HG03457 (cell line): ENCODE data around the gene IL17REL.

Experiments
- ATAC-seq: cut with Tn5 transposase; IDR thresholded peaks from one replicate; pipeline ENCODE4 v1.9.1; 2021; ENCODE audit warnings: moderate number of reproducible peaks; ENCODE audit not compliant: unreplicated experiment

Gene IL17REL

GRCh38 chr22:50012211-50013181 is at the start of gene IL17REL:
Gene IL17REL, minus strand, starts transcription at chr22:50012765. Its CDS starts 119 bp downstream, at chr22:50012646.
- ATAC-seq = no peak

- no peak for ATAC-seq
Measured at GRCh38 chr22:50061824-50062355, 49.3 kb upstream of the IL17REL start.

- no peak for ATAC-seq
Measured at GRCh38 chr22:50061141-50061823, 48.7 kb upstream of the IL17REL start.

- no peak for ATAC-seq
Measured at GRCh38 chr22:50060441-50061140, 48.0 kb upstream of the IL17REL start.

GRCh38 chr22:50059881-50060262 is 47.3 kb upstream of the IL17REL start:
- no peak for ATAC-seq

- no peak for ATAC-seq
Measured at GRCh38 chr22:50058906-50059880, 46.6 kb upstream of the IL17REL start.

GRCh38 chr22:50058061-50058905 is 45.7 kb upstream of the IL17REL start, which contains the start of gene TTLL8:
Gene TTLL8, minus strand, starts transcription at chr22:50058298.
- ATAC-seq = no peak

GRCh38 chr22:50057278-50058060 is 44.9 kb upstream of the IL17REL start:
- ATAC-seq = no peak

GRCh38 chr22:50056214-50056972 is 43.8 kb upstream of the IL17REL start:
- no peak for ATAC-seq

- no peak for ATAC-seq
Measured at GRCh38 chr22:50053861-50054260, 41.3 kb upstream of the IL17REL start.

- no peak for ATAC-seq
Measured at GRCh38 chr22:50051930-50052329, 39.4 kb upstream of the IL17REL start.

- no peak for ATAC-seq
Measured at GRCh38 chr22:50049299-50050195, 37.0 kb upstream of the IL17REL start.

- ATAC-seq = no peak
Measured at GRCh38 chr22:50048836-50049235, 36.3 kb upstream of the IL17REL start.

GRCh38 chr22:50048061-50048765 is 35.6 kb upstream of the IL17REL start:
- no peak for ATAC-seq

GRCh38 chr22:50047346-50047745 is 34.8 kb upstream of the IL17REL start:
- ATAC-seq = no peak
